ENCODE results near the gene MYLK.
A peak's percentile ranks its signal among the peaks of the same experiment; 100 is the strongest.

Gene MYLK

GRCh38 chr3:123818921-123819429, 65.2 kb downstream of the MYLK start:
- peak; percentile 81 for DNase-seq (ENCODE audit: low read depth)

DNA sequence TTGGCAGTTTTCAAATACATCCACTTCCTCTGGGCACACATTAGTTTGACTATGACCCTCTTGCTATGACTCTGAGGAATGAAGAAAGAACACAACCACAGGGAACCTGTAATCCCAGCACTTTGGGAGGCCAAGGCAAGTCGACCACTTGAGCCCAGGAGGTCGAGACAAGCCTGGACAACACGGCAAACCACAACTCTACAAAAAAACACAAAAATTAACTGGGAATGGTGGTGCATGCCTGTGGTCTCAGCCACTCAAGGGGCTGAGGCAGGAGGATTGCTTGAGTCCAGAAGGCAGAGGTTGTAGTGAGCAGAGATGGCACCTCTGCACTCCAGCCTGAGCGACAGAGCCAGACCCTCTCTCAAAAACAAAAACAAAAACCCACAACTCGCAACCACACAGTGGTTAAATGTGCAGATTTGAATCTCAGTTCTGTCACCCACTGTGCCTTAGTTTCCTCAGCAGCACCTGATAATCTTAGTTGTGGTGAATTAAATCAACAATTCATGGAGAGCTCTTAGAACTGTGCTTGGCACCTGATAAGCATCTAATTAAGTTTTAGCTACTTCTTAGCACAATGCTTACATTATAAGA, 65.7 kb downstream of the MYLK start:
- peak; percentile 83 for DNase-seq (ENCODE audit: low read depth)

- DNase-seq (ENCODE audit: low read depth), result peak; percentile 49
Observed at GRCh38 chr3:123817413-123817812, 66.7 kb downstream of the MYLK start.

- peak; percentile 98 for DNase-seq (ENCODE audit: low read depth)
Observed at GRCh38 chr3:123816673-123817207, 67.4 kb downstream of the MYLK start.

- DNase-seq (ENCODE audit: low read depth), result no peak
Observed at GRCh38 chr3:123815981-123816380, 68.2 kb downstream of the MYLK start.

DNA sequence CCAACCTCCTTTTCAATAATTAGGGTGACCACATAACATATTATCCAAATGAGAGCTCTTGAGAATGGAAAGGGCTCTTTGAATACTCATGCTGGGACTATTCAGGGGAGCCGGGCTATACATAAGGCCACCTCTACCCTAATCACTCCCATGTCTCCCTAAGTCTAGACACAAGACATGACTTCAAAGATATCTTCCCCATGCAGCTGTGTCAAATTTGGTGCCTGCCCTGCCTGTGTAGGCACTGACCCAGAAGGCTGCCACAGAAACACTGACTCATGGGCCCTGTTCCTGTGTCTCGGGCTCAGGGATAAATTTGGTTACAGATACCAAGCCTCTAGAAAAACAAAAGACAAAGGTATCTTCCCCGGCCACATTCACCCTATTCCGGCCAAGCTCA, 70.3 kb downstream of the MYLK start:
- peak; percentile 70 for DNase-seq (ENCODE audit: low read depth)

DNA sequence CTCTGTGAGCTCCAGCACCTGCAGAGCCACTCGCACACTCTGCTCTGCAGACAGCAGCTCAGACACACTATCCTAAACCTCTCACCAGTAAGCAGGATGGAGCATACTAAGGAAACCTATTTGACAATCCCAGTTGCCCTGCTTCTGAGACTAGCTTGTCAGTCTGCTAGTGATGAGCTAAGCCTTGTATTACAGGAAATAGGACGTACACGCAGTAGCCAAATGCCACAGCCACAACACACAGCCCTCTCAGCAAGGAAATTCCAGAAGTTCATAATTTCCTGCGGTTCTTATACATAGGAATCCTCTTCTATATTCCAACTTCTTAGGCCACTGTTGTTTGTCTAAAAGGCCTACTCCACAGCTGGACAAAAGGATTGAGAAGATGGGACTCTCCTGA, 74.5 kb downstream of the MYLK start:
- DNase-seq (ENCODE audit: low read depth), result peak; percentile 93

DNA sequence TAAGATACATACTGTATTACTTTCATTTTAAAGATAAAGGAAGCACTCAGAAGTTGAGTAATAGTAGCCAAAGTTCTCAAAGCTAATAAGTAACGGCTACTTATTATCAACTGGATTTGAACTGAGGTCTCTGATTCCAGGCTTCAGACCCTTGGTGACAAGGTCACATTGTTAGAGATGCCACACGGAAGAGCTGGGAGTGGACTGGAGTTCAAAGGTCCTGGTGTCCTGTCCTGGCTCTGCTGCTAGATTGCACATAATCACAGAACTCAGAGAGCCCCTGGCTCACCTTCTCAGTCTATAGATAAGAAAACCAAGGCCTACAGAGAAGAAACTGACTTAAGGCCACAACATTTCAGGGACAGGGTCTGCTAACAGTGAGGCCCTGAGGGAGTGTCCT, 75.3 kb downstream of the MYLK start:
- no peak for DNase-seq (ENCODE audit: low read depth)

- DNase-seq (ENCODE audit: low read depth), result no peak
Observed at GRCh38 chr3:123807820-123808219, 76.3 kb downstream of the MYLK start.

- no peak for DNase-seq (ENCODE audit: low read depth)
Observed at GRCh38 chr3:123805504-123805903, 78.6 kb downstream of the MYLK start.

- no peak for DNase-seq (ENCODE audit: low read depth)
Observed at GRCh38 chr3:123805101-123805500, 79.0 kb downstream of the MYLK start.

DNA sequence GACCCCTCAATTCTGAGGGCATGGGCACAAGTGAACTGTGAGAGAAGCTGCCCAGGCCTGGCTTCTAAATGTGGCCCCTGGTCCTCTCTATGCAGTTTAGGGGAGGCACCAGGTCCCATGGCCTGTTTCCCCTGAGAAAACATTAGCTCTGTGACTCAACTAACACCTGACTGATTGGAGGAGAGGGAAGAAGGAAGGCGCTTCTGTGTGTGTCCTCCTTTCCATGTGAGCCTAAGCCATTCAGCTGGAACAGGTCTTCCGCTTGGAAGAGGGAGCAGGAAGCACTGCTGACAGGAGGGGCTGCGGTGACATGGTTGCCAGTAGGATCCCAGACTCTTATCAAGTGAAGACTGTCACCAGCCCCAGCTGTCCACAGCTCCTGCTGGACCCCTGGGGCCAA, 79.5 kb downstream of the MYLK start:
- no peak for DNase-seq (ENCODE audit: low read depth)

- no peak for DNase-seq (ENCODE audit: low read depth)
Observed at GRCh38 chr3:123803521-123803920, 80.6 kb downstream of the MYLK start.

DNA sequence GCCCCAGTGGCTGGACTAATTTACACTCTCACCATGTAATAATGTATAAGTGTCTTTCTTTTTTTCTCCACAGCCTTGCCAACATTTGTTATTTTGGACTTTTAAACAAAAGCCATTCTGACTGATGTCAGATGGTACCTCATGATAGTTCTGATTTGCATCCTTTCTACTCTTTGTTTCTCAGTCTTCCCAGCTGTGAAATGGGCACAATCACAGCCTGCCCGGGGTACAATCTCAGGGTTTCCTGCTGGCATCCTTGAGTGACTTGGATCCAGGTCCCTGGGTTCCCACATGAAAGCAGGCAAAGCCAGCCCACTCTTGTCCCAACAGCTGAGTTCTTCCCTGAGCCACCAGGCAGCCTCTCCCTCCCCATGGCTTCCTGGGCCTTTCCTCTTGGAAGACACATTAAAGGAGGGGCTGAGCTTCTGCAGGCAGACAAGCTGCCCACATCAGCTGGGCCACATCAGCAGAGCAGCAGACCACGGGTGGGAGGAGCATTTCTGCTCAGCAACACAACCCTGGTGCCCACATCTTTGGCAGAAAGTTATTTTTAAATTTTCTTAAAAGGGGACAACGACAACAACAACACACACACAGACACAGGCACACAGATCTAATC, 82.0 kb downstream of the MYLK start:
- DNase-seq (ENCODE audit: low read depth), result no peak

DNA sequence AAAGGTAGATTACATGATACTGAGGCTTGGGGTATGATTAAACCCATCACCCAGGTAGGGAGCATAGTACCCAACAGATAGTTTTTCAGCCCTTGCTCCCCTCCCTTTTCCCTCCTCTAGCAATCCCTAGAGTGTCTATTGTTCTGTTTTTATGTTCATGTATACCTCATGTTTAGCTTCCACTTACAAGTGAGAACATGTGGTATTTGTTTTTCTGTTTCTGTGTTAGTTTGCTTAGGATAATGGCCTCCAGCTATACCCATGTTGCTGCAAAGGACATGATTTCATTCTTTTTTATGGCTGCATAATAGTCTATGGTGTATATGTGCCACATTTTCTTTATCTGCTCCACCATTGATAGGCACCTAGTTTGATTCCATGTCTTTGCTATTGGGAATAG, 82.7 kb downstream of the MYLK start:
- no peak for DNase-seq (ENCODE audit: low read depth)

GRCh38 chr3:123800362-123800682, 83.8 kb downstream of the MYLK start:
- DNase-seq (ENCODE audit: low read depth), result peak; percentile 46

GRCh38 chr3:123799544-123800361, 84.4 kb downstream of the MYLK start:
- DNase-seq (ENCODE audit: low read depth), result peak; percentile 73

- DNase-seq (ENCODE audit: low read depth), result no peak
Observed at GRCh38 chr3:123798550-123798949, 85.6 kb downstream of the MYLK start.

- DNase-seq (ENCODE audit: low read depth), result no peak
Observed at GRCh38 chr3:123795471-123796251, 88.5 kb downstream of the MYLK start.

- DNase-seq (ENCODE audit: low read depth), result no peak
Observed at GRCh38 chr3:123793425-123793824, 90.7 kb downstream of the MYLK start.

GRCh38 chr3:123792473-123793201, 91.5 kb downstream of the MYLK start:
- peak; percentile 91 for DNase-seq (ENCODE audit: low read depth)

Measured in EH (cell line).